Measurements from ENCODE around the gene OR51B5.
"Not testable (repeated sequence)": the region's sequence is repeated elsewhere in the genome, so short reads cannot be mapped to it uniquely, and the experiment has no call there.

Gene OR51B5

GRCh38 chr11:5343474-5344335, at the start of gene OR51B5:
OR51B5 (minus strand) TSS chr11:5343524; CDS start chr11:5343524, 0 bp downstream.
- DNase-seq (ENCODE audit: low read depth in 2 of 2) = no peak

- DNase-seq (ENCODE audit: low read depth in 2 of 2) = no peak
These were observed 46.9 kb upstream of the OR51B5 start for GRCh38 chr11:5390210-5390609.

- no peak for DNase-seq (ENCODE audit: low read depth in 2 of 2)
These were observed 41.0 kb upstream of the OR51B5 start for GRCh38 chr11:5384335-5384734.

GRCh38 chr11:5383576-5383975, 40.3 kb upstream of the OR51B5 start, which contains the start of gene OR51M1:
OR51M1 (plus strand) TSS chr11:5383812; CDS start chr11:5389399, 5,587 bp downstream.
- no peak for DNase-seq (ENCODE audit: low read depth in 2 of 2)

GRCh38 chr11:5380740-5381342, 37.5 kb upstream of the OR51B5 start:
- peak in 1 of 2 experiments; percentile 17 for DNase-seq (ENCODE audit: low read depth in 2 of 2)

GRCh38 chr11:5369789-5370188, 26.5 kb upstream of the OR51B5 start:
- no peak for DNase-seq (ENCODE audit: low read depth in 2 of 2)

- DNase-seq (ENCODE audit: low read depth in 2 of 2) = no peak
These were observed 25.2 kb upstream of the OR51B5 start for GRCh38 chr11:5368502-5369043.

GRCh38 chr11:5367448-5368074, 24.2 kb upstream of the OR51B5 start:
- no peak for DNase-seq (ENCODE audit: low read depth in 2 of 2)

GRCh38 chr11:5366856-5367255, 23.5 kb upstream of the OR51B5 start:
- no peak for DNase-seq (ENCODE audit: low read depth in 2 of 2)

GRCh38 chr11:5366365-5366764, 23.0 kb upstream of the OR51B5 start:
- DNase-seq (ENCODE audit: low read depth in 2 of 2) = not testable (repeated sequence)

GRCh38 chr11:5364214-5364613, 20.9 kb upstream of the OR51B5 start:
- DNase-seq (ENCODE audit: low read depth in 2 of 2) = no peak

GRCh38 chr11:5363679-5364078, 20.4 kb upstream of the OR51B5 start:
- no peak for DNase-seq (ENCODE audit: low read depth in 2 of 2)

GRCh38 chr11:5362017-5362625, 18.8 kb upstream of the OR51B5 start:
- DNase-seq (ENCODE audit: low read depth in 2 of 2) = no peak

GRCh38 chr11:5356031-5356430, 12.7 kb upstream of the OR51B5 start:
- DNase-seq (ENCODE audit: low read depth in 2 of 2) = not testable (repeated sequence)

- no peak for DNase-seq (ENCODE audit: low read depth in 2 of 2)
These were observed 7.9 kb upstream of the OR51B5 start, which contains the start of gene OR51B6 for GRCh38 chr11:5351208-5351607. OR51B6 (plus strand) TSS chr11:5351508; CDS start chr11:5351508, 0 bp downstream.

GRCh38 chr11:5349550-5349949, 6.2 kb upstream of the OR51B5 start:
- DNase-seq (ENCODE audit: low read depth in 2 of 2) = no peak

GRCh38 chr11:5348551-5349194, 5.3 kb upstream of the OR51B5 start:
- no peak for DNase-seq (ENCODE audit: low read depth in 2 of 2)

- no peak for DNase-seq (ENCODE audit: low read depth in 2 of 2)
These were observed 2.5 kb upstream of the OR51B5 start for GRCh38 chr11:5345831-5346230.

GRCh38 chr11:5339771-5340322, 3.5 kb downstream of the OR51B5 start:
- DNase-seq (ENCODE audit: low read depth in 2 of 2) = no peak

- not testable (repeated sequence) for DNase-seq (ENCODE audit: low read depth in 2 of 2)
These were observed 6.1 kb downstream of the OR51B5 start for GRCh38 chr11:5337253-5337652.

- no peak for DNase-seq (ENCODE audit: low read depth in 2 of 2)
These were observed 7.0 kb downstream of the OR51B5 start for GRCh38 chr11:5336331-5336730.

Measured in stimulated activated CD4-positive, alpha-beta T cell treated with anti-CD3 and anti-CD28 coated beads, Interleukin-12 subunit alpha, Interleukin-12 subunit beta, amount 100 ng/mL, for 24 hours (primary cell).